KG1 (cell line): ENCODE results near the gene HEMGN.
"Not testable (repeated sequence)": the region's sequence is repeated elsewhere in the genome, so short reads cannot be mapped to it uniquely, and the experiment has no call there.

Experiments
- DNase-seq: peaks from one replicate; lab custom pipeline; 2025; lab: John Stamatoyannopoulos, UW

Gene HEMGN

DNA sequence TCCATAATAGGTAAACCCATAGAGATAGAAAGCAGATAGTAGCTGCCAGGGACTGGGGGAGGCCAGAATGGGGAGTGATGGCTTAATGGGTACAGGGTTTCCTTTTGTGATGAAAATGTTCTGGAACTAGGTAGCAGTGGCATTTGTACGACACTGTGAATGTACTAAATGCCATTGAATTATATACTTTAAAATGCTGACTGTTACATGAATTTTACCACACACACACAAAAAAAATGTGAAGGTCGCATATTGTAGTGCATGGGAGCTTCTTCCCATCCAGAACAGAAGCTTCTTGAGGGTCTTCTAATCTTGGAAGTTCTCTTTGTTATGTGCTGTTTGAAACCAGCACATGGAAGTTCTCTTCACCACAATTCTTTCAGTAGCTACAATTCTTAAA, 25.3 kb upstream of the HEMGN start:
- DNase-seq, result no peak

DNA sequence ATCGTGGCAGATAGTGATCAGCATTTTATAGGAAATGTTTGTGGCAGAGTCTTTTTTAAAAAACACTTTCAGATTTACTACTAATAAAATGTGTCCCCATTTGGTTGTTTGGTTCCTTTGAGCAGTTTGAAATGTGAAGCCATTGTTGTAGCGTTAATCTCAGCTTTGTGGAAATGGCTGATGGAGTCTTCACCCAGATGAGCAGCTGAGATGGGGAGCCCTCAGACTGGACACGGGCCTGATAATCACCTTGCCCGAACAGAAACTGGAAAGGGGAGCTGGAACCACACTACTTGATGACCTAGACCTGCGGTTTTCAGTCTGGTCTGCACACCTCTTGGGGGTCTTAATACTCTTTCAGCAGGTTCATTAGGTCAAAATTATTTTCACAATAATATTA, 24.6 kb upstream of the HEMGN start:
- no peak for DNase-seq

DNA sequence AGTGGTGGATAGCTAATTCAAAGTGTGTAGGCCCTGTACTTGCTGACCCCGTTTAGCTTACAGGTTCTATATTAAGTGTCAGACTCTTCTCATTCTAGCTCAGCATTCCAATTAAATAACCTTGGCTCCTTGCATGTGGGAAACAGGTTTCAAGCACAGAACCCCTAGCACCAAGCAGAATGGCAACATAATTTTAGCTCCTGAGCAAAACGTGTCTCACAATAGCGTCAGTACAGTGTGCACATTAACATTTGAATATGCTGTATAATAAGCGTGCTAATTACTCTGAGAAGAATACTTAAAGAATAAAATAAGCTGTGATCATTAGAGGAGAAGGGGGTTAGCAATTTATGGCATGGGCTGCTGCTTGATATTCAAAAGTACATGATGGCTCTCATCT, 24.2 kb upstream of the HEMGN start:
- no peak for DNase-seq

DNA sequence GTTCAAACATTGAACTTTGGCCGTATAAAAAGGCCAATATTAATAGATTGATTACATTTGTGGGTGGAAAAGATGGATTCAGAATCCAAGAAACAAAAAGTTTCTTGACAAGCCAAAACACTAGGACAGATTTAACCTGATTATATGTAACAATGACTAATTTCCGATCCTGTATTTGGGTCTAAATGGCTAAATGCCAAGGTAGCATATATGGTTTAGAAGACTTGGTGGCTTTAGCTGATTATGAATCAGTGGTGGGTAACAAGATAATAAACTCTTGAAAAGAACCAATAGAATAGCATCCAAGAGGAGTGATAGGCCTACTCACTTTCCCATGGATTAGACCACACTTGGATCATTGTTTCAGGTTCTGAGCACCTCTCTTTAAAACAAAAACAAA, 23.4 kb upstream of the HEMGN start:
- no peak for DNase-seq

DNA sequence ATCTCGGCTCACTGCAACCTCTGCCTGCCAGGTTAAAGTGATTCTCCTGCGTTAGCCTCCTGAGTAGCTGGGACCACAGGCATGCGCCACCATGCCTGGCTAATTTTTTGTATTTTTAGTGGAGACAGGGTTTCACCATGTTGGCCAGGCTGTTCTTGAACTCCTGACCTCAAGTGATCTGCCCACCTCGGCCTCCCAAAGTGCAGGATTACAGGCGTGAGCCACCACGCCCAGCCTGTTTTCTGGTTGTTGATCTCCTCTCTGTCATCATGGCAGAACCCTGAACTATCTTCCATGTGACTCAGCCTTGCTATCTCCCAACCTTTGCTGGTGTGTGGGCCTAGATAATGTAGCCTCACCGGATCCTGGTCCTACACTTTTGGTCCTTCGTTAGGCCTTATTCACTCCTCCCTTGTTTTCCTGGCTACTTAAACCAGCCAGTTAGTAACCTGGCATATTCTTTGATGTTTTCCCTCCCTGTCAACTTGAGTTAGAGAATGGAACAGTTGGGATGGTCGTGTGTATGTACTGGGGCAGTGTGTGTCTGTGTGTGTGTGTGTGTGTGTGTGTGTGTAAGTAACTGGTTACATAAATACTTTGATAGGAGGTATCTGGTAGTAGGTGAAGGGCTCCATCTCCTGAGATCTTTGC, 22.8 kb upstream of the HEMGN start:
- not testable (repeated sequence) for DNase-seq

DNA sequence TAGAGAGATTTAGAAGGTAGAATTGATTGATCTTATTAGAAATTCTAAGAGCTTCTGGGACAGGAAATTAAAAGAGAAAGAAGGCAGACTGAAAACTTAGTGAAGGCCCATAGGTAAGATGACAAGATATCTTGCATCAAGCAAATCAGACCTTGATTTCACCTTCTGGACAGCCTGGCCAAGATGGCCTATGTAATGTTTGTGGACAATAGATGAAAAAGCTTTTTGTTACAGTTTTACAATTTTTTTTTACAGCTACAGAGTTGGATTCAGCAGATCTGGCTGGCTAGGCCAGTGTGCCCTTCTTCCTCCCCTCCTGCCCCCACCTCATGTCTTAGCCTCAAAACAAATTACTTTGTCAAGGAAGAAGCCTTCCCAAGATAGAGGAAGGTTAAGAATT, 21.6 kb upstream of the HEMGN start:
- DNase-seq, result no peak

DNA sequence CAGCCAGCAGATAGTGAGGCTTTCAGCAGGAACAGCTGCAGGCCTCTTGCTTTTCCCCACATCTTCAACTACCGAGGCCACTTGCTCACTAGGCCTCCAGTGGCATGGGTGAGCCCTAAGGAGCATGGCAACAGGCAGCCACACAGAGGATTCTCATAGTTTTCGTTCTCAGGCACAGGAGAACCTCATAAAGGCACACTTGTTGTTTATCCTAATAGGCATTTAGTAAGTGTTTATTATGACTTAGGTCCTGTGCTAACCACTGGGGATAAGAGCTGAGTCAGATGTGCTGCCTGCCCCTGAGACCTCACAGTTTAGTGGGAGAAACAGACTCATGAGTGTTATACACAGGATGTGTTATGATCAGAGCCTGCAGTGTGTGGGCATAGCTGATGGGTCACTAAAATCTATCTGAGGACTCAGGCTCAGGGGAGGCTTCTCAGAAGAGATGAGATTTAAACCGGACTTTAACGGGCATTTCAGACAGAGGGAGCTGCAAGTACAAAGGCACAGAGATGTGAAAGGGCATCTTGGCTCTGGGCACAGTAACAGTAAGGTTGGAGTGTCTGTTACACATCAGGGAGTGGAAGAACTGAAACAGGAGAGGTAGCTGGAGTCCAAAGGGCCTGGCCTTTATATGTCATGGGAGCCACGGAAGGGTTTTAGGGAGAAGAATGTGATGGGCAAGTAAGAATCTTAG, 21.0 kb upstream of the HEMGN start:
- DNase-seq, result no peak

DNA sequence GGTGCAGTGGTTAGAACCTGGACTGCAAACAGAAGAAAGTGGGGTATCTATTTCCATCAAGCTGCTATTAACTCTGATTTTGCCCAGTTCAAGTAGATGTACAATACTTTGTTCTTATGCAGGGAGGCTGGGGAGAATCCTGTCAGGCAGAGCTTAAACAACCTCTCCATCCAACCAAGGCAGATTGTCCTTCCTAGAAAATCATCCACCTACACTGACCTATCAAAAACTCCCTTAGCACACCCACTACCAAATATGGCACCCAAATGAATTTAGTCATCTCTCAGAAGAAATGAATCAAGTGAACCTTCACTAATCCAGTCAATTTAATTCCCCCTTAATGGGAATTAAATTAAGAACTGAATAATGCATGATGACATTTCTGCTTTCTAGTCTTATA, 18.4 kb upstream of the HEMGN start:
- no peak for DNase-seq

DNA sequence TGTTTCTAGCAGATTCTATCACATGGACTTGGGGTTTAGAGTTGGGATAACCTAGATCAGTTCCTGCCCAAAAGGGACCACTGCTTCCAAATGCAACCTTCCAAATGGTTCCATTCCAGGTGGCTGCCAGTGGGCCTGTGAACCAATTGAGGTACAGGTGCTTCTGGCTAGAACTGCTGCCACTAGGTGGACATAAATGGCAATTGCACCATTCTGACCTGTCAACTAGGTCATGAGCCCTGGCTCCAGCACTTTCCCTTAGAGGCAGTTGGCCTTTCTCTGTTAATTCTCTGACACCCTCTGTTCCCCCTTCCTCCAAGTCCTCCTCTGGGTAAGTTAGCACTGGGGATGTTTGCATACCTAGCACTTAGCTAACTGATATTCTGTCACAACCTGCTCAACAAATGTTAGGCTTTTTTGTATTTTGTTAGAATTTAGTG, 16.6 kb upstream of the HEMGN start:
- peak; percentile 45 for DNase-seq

DNA sequence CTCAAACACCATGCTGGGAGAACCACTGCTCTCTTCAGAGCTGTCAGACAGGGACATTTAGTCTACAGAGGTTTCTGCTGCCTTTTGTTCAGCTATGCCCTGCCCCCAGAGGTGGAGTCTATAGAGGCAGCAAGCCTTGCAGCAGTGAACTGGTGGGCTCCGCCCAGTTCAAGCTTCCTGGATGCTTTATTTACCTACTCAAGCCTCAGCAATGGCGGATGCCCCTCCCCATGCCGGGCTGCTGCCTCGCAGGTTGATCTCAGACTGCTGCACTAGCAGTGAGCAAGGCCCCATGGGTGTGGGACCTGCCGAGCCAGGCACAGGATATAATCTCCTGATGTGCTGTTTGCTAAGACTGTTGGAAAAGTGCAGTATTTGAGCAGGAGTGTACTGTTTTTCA, 12.9 kb upstream of the HEMGN start:
- not testable (repeated sequence) for DNase-seq

DNA sequence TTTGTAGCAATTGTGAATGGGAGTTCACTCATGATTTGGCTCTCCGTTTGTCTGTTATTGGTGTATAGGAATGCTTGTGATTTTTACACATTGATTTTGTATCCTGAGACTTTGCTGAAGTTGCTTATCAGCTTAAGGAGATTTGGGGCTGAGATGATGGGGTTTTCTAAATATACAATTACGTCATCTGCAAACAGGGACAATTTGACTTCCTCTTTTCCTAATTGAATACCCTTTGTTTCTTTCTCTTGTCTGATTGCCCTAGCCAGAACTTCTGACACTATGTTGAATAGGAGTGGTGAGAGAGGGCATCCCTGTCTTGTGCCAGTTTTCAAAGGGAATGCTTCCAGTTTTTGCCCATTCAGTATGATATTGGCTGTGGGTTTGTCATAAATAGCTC, 9.1 kb upstream of the HEMGN start:
- not testable (repeated sequence) for DNase-seq

DNA sequence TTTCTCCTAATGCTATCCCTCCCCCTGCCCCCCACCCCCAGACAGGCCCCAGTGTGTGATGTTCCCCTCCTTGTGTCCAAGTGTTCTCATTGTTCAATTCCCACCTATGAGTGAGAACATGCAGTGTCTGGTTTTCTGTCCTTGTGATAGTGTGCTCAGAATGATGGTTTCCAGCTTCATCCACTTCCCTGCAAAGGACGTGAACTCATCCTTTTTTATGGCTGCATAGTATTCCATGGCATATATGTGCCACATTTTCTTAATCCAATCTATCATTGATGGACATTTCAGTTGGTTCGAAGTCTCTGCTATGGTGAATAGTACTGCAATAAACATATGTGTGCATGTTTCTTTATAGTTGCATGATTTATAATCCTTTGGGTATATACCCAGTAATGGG, 7.5 kb upstream of the HEMGN start:
- DNase-seq, result not testable (repeated sequence)

DNA sequence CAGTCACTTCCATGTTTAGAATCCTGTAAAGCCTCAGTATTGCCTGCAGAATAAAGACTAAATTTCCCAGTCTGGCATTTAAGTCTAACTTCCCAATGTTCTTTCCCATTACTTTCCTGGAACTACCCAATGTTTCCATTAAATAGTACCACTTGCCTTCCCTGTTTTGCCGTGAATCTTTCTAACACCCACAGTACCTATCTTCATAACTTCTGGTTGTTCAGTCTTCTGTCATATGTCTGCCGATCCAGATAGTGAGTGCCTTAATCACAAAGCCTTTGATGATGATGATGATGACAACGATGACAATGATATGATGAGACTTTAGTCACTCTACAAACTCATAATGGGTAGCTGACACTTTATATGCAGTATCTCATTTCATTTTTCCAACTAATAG, 6.6 kb upstream of the HEMGN start:
- DNase-seq, result no peak

DNA sequence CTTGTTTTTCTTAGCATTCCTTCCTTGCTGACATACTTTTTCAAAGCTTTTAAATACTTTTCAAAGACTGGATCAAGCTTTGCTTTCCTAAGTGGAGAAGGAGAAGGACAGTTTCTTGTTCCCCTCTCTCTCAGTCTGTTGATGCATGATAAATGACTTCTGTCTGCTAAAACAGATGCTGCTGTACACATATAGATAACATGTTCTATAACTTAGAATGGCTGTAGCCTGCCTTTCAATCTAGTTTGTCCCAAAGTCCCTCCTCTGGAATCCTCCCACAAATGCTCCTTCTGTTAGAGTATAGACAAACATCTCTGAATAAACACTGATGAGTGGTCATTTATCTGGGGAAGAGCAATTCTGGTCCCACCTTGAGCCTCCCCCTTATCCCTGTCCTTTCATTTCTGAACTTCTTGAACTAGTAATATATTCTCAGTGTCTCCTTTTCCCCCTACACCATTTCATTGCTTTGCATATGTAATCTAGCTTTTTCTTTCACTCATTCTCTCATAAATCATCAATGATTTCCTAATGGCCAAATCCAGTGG, 5.4 kb upstream of the HEMGN start:
- no peak for DNase-seq

DNA sequence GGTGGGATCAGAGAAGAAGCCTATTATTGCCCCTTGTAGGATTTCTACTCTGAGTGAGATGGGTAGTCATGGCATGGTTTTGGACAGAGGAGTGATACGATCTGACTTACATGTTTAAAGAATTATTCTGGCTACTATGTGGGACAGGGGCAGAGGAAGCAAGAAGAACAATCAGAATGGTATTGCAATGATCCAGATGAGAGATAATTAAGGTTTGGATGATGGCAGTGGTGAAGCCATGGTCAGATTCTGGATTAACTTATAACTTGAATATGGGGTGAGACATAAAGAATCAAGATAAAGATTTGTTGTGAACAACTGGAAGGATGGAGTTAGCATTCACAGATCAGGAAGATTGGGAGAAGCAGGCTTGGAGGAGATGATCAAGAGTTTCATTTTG, 3.4 kb upstream of the HEMGN start:
- DNase-seq, result no peak

DNA sequence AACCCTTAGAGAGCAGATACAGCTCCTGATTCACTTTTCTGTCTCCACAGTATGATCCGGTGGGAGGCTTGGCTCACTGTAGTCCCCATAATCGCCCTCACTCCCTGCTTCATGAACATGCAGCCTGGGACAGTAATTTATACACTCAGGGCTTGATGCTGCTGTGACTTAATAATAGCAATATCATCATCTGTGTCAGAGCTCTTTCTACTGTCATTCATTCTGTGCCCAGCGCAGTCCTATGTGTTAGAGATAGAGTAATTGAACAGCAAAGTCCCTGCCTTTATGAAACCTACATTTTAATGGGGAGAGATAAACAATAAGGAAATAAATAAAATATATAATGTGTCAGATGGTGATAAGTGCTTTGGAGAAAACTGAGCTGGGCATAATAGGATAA, 2.8 kb upstream of the HEMGN start:
- no peak for DNase-seq

DNA sequence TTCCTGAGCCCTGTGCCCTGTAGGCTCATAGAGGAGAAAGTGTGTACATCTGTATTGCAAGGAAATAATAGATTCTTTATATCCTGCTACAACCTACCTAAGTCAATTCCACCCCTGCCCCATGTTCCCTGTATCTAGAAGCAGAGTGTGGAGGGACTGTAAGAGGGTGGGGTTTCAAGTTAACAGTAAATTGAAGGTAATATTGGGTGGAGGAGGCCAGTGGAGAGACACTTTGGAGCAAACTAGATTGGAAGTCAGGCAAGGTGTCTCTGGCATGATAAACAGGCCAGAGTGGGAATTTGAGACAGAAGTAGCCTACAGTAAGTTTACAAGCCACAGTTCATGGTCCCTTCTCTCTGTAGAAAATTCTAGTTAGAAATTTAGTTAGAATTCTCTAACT, 2.3 kb upstream of the HEMGN start:
- DNase-seq, result no peak

DNA sequence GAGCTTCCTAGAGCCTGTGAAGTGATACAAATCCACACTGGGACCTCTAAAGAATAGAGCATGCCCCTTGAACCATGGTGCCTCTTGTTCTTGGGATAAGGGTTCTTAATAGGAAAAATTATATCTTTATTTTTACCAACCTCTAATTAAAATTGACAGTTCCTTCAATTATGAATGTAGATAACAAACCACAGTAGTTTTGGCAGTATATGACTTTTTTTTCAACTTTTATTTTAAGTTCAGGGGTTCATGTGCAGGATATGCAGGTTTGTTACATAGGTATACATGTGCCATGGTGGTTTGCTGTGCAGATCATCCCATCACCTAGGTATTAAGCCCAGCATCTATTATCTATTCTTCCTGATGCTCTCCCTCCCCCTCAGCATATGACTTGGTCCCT, 974 bp downstream of the HEMGN start:
- no peak for DNase-seq

DNA sequence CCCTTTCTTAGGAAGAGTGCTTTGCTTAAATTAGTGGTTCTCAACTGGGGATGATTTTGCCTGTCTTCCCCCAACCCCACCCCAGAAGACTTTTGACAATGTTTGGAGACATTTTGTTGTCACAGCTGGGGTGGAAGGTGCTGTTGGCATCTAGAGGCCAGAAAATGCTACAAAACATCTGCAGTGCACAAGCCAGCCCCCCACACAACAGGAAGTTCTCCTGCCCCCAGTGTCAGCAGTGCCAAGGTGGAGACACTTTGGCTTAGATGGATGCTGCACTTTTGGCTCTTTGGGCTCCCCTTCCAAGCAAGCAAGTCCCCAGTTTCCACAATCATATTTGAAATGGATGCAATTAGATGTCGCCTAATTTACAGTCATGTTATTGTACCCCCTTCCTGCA, 2.7 kb downstream of the HEMGN start:
- no peak for DNase-seq

DNA sequence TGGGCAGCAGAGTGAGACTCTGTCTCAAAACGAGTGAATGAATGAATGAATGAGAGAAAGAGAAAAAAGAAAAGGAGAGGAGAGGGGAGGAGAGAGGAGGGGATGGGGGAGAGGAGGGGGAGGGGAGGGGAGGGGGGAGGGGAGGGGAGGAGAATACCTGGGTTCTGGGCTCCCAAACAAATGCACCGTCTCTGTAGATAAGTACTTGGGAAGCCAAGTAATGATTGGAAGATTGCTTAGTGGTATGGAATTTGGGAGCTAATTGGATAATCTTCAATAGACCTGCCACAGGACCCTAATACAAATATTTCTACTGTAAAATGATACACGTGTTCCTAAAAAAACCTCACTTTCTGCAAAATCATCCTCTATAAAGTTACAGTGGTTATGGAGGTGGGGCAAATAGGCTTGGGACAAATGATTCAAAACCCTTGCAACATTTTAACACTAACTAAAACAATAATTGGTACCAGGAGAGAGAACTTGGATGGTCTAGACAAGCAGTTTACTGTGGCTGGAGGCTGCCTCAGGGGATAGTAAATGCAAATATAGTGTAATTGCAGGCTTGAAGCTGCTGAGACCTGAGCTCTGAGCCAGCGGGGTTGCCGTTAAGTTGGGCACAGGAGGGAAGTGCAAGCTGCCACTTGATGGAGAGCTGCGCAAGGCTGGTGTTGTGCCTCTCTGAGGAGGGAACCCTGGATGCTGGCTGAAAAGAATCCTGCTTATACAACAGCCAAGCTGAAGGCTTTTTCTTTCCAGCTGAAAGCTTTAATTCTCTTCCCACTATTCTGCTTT, 3.5 kb downstream of the HEMGN start:
- no peak for DNase-seq

DNA sequence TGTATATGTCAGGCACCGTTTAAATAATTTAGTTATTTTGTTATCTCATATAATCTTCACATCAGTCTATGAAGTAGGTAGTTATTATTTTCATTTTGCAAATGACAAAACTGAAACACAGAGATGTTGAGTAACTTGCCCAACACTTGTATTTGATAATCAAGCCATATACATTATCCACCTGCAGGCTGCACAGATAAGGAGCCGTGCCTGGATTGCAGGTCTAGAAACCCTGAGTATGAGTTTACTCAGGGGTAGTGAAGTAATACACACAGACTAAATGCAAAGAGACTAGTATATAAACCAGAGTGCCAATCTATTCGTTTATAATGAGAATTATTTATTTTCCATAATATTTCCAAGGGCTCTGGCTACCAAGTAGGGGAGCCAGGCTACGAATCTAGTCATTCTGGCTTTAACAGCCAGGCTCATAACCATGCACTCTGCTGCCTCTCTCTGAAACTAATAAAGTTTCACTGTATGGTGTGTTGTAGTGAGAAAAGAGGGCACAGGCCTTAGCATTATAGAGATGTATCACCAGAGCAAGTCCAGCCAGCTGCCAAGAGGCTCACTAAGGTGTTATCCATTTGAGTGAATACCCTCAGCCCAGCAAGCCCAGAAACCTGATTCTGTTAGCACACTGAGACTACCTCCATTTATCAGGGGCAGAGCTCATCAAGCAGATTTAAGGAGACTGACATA, 4.5 kb downstream of the HEMGN start:
- DNase-seq, result no peak

DNA sequence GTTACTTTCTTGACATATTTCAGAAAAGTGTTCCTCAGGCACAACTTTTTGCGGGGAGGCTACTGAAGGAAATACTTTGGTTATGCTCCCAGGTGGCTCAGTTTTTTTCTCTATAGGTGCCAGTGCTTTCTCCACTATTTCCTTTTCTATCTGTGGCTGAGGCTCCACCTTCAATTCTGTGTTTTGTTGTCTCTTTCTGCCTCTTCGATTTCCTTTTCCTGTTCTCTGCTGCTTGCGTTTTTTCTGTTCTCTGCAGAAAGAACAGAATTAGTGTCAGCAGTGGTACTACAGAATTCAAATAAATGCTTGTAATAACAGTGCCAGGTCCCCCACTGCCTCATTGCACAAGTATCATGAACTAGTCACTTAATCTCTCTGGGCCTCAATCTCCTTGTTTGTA, 7.0 kb downstream of the HEMGN start:
- DNase-seq, result no peak
